Keratinocyte (primary cell): ENCODE measurements around the gene RAD23A.
A peak's percentile ranks its signal among the peaks of the same experiment; 100 is the strongest.

Experiments used
- CTCF ChIP-seq, 3 experiments: IDR thresholded peaks in 1 of 3; conservative IDR thresholded peaks in 1 of 3; optimal IDR thresholded peaks in 1 of 3; 2 replicates in 2 of 3; 3 replicates in 1 of 3; pipeline versions ENCODE3 to v1.5.1; 2011; ENCODE audit warnings: low read length in 3 of 3, mild to moderate bottlenecking in 3 of 3, moderate library complexity in 2 of 3, control low read depth in 1 of 3, inconsistent platforms in 1 of 3; ENCODE audit not compliant: insufficient read depth in 2 of 3; ENCODE audit errors: extremely low read depth in 1 of 3
- EZH2 ChIP-seq: IDR thresholded peaks from one replicate; pipeline ENCODE4 v1.6.1; 2012; ENCODE audit warnings: inconsistent platforms, mild to moderate bottlenecking, low read length, moderate library complexity

- TF ChIP-seq CTCF (optimal IDR thresholded peaks at IDR 0.05 in 1 of 3, IDR thresholded peaks at IDR 0.05 in 1 of 3, conservative IDR thresholded peaks at IDR 0.05 in 1 of 3; ENCODE audit: extremely low read depth in 1 of 3, insufficient read depth in 2 of 3, low read length in 3 of 3) (peak in 1 of 3 experiments; percentile 18), EZH2 (no peak)
These were observed 3.1 kb downstream of the RAD23A start for GRCh38 chr19:12948612-12949362.
